RWPE1 (cell line): ENCODE measurements around the gene KRTDAP.
"Not testable (repeated sequence)": the region's sequence is repeated elsewhere in the genome, so short reads cannot be mapped to it uniquely, and the experiment has no call there.

Source experiments
- CTCF ChIA-PET: fragments of 350-600 bp; sonication (Branson Sonifier 250); formaldehyde crosslinking; extraction: SDS; loops from one replicate; lab custom pipeline; 2021; lab: Yijun Ruan, JAX
- POLR2A ChIA-PET: fragments of 400-600 bp; formaldehyde crosslinking; extraction: SDS; loops from one replicate; lab custom pipeline; 2020; ENCODE audit warnings: antibody characterized with exemption; ENCODE audit not compliant: low non-redundant PET; lab: Yijun Ruan, JAX
- DNase-seq: peaks from one replicate; pipeline ENCODE4 v3.0.0; 2012; ENCODE audit warnings: low spot score
- H3K27ac ChIP-seq: fragments of 450-650 bp; 2 replicates; pipeline ENCODE4 v1.5.1; 2017
- TF ChIP-seq, protein P1 (sequence below): fragments of 450-650 bp; conservative IDR thresholded peaks from 2 replicates; pipeline ENCODE4 v1.5.1; 2017; ENCODE audit warnings: low read depth, mild to moderate bottlenecking

Gene KRTDAP

GRCh38 chr19:35470128-35470527 is 20.1 kb downstream of the KRTDAP start:
- POLR2A ChIA-PET: no interaction called here
- H3K27ac ChIP-seq: no peak overlapping the region
- DNase-seq: no peak
- CTCF ChIA-PET: interaction anchor here (0.9 to 3.4 kb wide), 2 partner anchors 16 to 117 kb away, joined by 3 to 52 read pairs; no protein-coding TSS in a partner anchor
- TF ChIP-seq, protein P1, sequence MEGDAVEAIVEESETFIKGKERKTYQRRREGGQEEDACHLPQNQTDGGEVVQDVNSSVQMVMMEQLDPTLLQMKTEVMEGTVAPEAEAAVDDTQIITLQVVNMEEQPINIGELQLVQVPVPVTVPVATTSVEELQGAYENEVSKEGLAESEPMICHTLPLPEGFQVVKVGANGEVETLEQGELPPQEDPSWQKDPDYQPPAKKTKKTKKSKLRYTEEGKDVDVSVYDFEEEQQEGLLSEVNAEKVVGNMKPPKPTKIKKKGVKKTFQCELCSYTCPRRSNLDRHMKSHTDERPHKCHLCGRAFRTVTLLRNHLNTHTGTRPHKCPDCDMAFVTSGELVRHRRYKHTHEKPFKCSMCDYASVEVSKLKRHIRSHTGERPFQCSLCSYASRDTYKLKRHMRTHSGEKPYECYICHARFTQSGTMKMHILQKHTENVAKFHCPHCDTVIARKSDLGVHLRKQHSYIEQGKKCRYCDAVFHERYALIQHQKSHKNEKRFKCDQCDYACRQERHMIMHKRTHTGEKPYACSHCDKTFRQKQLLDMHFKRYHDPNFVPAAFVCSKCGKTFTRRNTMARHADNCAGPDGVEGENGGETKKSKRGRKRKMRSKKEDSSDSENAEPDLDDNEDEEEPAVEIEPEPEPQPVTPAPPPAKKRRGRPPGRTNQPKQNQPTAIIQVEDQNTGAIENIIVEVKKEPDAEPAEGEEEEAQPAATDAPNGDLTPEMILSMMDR: no peak

- TF ChIP-seq, protein P1: peak; percentile 61
- no peak overlapping the region for H3K27ac ChIP-seq
- POLR2A ChIA-PET: no interaction called here
- CTCF ChIA-PET: interaction anchor here (0.6 to 3.4 kb wide), 8 partner anchors 12 to 115 kb away, joined by 3 to 52 read pairs (median 4); partner anchors contain the start of gene FFAR3
- peak; percentile 68 for DNase-seq
Observed at GRCh38 chr19:35468637-35469036, 21.6 kb downstream of the KRTDAP start.

DNA sequence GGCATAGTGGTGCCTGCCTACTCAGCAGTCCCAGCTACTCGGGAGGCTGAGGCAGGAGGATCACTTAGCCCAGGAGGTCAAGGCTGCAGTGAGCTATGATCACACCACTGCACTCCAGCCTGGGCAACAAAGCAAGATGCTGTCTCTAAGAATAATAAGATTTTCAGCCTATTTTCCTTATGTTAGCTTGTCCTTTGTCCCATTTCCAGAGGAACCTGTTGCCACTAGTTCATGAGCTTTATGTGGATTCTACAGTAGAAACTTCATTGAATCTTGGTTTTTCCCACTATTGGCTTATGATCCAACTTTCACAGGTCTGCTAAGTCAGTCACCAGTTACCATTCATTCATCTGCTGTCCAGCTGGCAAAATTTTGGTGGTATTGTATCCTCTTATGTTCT is 24.0 kb downstream of the KRTDAP start:
- DNase-seq: no peak
- POLR2A ChIA-PET: no interaction called here
- H3K27ac ChIP-seq: no peak overlapping the region
- TF ChIP-seq, protein P1: no peak
- CTCF ChIA-PET: interaction anchor here (1.2 kb wide), 1 partner anchor 113 kb away, joined by 7 read pairs; no protein-coding TSS in a partner anchor

DNA sequence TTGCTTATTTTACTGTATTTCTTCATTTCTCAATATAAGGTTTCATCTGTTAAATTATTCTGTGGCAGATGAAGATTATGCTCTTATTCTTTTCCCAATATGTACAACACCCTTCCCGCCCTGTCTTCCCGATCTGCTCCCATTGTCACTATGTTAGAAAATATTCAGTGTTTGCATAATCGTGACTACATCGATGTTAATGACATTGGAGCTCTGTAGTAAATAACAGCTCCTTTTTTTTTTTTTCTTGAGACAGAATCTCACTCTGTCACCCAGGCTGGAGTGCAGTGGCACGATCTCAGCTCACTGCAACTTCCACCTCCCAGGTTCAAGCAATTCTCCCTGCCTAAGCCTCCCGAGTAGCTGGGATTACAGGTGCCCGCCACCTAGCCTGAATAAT is 27.3 kb downstream of the KRTDAP start:
- DNase-seq, H3K27ac ChIP-seq, POLR2A ChIA-PET: not testable (repeated sequence)
- CTCF ChIA-PET: interaction anchor here (1.0 to 1.3 kb wide), 2 partner anchors 32 to 111 kb away, joined by 4 to 5 read pairs; no protein-coding TSS in a partner anchor

GRCh38 chr19:35462476-35462953 is 27.7 kb downstream of the KRTDAP start:
- CTCF ChIA-PET: interaction anchor here (1.0 to 1.3 kb wide), 2 partner anchors 32 to 110 kb away, joined by 4 to 5 read pairs; no protein-coding TSS in a partner anchor
- no peak overlapping the region for H3K27ac ChIP-seq
- TF ChIP-seq, protein P1: no peak
- no peak for DNase-seq
- POLR2A ChIA-PET: no interaction called here

DNA sequence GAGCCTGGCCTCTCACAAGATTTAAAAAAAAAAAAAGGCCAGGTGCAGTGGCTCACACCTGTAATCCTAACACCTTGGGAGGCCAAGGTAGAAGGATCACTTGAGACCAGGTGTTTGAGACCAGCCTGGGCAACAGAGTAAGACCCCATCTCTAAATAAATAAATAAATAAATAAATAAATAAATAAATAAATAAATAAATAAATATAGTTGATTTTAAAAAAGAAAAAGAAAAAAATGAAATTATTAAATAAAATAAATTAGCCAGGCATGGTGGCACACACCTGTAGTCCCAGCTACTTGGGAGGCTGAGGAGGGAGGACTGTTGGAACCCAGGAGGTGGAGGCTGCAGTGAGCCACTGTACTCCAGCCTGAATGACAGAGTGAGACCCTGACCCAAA is 28.5 kb downstream of the KRTDAP start:
- H3K27ac ChIP-seq, POLR2A ChIA-PET, DNase-seq: not testable (repeated sequence)
- CTCF ChIA-PET: interaction anchor here (0.7 to 1.0 kb wide), 3 partner anchors 16 to 109 kb away, joined by 4 to 5 read pairs (median 4); no protein-coding TSS in a partner anchor

DNA sequence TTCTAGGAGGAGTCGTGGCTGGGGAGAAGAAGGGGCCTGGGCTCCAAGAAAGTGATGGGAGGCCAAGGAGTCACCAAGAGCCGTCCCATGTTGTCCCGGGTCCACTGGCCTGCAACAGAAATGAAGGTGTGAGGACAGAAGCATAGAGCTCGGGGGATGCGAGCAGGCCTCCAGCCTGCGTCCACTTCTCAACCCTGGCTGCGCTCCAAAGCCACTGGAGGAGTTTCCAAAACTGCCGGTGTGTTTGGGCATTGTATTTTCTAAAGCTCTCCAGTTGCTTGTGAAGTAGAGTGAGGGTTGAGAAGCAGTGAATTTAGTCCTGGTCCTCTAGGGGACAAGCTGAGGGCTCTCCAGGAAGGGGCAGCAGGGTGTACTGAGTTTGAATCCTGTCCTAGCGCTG is 29.2 kb downstream of the KRTDAP start:
- POLR2A ChIA-PET: no interaction called here
- CTCF ChIA-PET: interaction anchor here (0.6 to 0.7 kb wide), 2 partner anchors 42 to 226 kb away, joined by 3 to 5 read pairs; no protein-coding TSS in a partner anchor
- DNase-seq: no peak
- H3K27ac ChIP-seq: no peak overlapping the region
- TF ChIP-seq, protein P1: no peak
